Inflammatory macrophage treated with lipopolysaccharide for 4 hours (primary cell): ENCODE measurements around the gene CDCA4.

ENCODE experiments used
- DNase-seq: peaks from one replicate; pipeline ENCODE4 v3.0.0-alpha.2; 2020

Gene CDCA4

DNA sequence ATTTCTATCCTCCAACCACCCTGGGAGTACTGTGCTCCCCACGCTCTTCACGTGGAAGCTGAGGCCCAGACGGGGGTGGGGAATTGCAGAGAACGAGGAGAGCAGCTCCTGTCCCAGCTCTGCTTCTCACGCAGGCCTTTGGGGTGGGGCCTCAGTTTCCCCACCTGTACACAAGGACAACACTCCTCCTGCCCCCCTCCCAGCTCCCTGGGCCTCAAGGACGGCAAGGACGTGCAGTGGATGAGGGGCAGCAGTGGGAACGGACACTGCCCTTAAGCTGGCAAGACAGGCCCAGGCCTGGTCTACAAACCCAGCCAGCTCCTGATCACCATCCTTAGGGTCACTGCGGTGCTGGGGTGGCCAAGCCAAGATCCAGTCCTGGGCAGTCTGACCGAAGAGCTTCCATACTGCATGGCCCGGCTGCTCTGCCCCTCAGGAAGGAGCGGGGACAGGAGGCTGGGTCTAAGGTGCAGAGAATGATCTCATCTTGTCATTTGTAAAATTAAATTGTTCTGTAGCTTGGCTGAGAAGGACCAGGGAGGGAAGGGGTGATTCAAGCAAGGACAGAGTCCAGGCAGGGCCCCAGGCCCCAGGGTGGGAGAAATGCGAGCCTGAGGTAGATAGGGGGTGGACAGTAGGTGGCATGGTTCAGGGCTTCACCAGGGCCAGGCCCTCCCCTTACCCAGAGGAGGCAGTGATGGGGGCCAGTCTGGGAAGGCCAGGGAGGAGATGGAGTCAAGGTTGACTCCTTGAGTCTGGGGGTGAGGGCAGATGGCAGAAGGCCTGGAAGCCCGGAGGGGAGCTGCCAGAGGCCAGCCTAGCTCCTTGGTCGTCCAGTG, 36.6 kb downstream of the CDCA4 start:
- no peak for DNase-seq

DNA sequence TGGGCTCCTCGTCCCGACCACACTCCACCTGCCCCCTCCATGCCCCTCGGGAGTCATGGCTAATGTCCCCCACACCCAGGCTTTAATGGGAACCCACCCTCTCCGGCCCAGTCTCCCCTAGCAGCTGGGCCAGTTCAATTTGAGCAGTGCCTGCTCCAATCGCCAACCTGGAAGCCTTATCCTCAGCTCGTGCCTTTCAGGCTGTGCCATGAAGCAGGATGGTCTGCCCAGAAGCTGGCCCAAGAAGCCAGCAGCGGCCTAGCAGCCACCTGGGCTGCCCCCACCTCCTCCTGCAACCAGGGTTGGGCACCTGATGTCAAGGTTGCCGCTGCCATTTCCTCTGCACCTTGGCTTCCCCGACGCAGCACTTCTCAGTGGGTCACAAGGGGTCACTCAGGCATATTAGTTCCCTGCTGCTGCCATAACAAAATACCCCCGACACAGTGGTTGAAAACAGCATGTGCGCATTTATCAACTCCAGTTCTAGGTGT, 37.6 kb downstream of the CDCA4 start:
- DNase-seq = no peak

DNA sequence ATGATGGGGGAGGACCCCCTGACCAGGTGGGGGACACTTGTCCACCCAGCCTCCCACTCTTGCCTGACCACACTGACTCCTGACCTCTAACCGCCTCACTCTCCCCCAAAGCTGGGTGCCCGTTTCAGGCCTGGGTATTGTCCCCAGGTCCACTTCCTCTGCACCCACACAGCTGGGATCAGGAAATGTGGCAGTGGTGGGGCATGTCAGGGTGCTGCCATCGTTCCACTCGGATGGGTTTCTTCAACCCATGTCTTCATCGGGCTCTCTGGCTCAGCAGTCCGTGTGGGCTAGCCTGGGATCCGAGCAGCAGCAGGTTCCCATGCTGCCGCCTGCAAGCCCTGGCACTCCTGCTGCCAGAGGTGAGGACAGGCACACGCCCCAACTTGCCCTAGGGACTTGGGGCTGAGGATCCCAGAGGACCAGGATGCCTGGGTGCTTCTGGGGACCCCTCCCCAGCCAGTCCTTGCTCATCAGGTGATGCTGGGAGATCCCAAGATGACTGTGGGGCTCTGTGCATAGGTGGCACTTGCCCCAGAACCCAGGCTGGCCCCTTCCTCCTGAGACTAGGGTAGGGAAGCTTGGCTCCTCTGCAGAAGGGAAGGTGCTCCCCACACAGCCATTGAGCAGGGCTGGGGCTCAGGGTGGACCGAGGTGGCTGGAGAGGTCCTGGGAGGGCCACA, 38.2 kb downstream of the CDCA4 start:
- no peak for DNase-seq

GRCh38 chr14:104981699-104982541, 39.0 kb downstream of the CDCA4 start:
- no peak for DNase-seq

GRCh38 chr14:104980611-104981531, 40.0 kb downstream of the CDCA4 start:
- no peak for DNase-seq

GRCh38 chr14:104979758-104980610, 40.9 kb downstream of the CDCA4 start:
- DNase-seq = no peak

DNA sequence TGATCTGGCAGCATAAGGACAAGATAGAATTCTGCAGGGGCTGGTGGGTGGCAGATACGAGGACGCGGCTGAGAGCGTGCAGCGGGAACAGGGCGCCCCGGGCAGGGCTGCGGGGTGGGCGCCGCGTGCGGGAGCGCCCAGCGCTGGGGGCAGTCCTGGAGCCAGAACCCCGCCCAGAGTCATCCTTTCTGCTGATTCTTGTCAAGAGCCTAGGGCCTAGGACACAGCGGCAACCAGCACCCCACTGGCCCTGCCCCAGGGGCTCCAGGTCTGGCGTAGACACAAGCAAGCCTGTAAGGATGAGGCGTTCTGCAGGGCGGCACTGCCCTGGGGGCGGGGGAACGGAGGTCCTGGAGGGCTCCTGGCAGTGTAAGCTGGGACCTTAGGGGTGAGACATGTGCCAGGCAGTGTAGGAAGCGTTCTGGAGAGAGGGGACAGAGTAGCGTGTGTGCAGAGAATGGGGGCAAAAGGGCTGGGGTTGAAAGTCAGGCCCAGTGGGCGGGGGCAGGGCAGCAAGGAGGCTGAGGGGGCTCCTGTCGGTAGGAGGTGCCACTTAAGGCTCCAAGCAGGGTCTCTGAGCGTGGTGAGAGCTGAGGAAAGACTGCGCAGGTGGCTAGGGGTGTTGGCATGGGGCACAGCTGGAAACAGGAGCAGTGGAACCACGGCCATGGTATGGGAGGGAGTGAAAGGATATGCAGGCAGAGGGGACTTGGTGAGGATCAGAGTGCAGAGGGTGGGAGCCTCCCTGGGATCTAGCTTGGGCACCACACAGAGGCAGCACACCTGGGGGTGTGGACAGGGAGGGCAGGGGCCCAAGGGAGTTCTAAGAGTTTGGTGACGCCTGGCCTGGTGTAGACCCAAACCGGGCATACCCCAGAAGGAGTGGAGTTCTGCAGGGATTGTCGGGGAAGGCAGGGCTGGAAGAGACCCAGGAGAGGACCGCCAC, 41.9 kb downstream of the CDCA4 start:
- DNase-seq = no peak

- DNase-seq = peak; percentile 79
These were observed 42.9 kb downstream of the CDCA4 start, which contains the start of gene AHNAK2 for GRCh38 chr14:104977681-104978653. Gene AHNAK2, minus strand, starts transcription at chr14:104978374. Its CDS starts 137 bp downstream, at chr14:104978237.

GRCh38 chr14:104977008-104977680, 43.7 kb downstream of the CDCA4 start:
- DNase-seq = no peak

DNA sequence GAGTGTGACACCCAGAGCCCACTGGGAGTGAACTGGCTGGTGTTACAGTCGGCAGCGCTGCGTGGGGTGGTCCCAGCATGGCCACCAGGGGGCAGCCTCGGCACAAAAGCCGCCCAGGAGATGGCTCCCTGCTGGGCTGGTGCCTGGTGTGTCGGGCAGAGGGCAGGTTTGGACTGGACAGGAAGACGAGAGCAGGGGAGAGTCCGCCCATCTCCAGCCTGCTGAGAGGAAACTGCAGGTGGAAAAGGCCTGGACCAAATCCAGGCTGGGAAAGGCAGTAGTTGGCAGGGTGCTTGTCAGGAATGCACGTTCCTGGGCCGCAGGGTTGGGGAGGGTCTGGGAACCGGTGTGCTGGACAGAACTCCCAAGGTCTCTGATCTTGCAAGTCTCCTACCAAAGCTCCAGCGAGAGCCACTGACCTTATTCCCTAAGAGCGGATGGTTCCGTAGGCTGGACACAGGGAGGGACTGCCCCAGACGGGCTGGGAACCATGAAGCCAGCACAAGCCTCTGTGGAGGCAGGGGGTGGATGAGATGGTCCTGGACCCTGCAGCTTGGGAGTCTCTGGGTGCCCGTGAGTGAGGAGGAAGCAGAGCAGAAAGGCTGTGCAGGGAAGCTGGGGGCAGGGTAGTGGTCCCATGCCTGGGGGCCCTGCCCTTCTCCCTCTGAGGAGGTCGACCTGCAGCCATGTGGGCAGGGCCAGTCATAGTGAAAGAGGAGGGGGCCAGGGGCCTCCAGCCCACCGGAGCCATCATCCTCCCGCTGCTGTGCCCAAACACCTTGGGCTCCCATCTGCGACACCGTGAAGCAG, 44.5 kb downstream of the CDCA4 start:
- DNase-seq = peak; percentile 77

GRCh38 chr14:104975481-104976197, 45.2 kb downstream of the CDCA4 start:
- no peak for DNase-seq

GRCh38 chr14:104974665-104975390, 46.1 kb downstream of the CDCA4 start:
- no peak for DNase-seq

GRCh38 chr14:104974146-104974541, 46.7 kb downstream of the CDCA4 start:
- DNase-seq = no peak

DNA sequence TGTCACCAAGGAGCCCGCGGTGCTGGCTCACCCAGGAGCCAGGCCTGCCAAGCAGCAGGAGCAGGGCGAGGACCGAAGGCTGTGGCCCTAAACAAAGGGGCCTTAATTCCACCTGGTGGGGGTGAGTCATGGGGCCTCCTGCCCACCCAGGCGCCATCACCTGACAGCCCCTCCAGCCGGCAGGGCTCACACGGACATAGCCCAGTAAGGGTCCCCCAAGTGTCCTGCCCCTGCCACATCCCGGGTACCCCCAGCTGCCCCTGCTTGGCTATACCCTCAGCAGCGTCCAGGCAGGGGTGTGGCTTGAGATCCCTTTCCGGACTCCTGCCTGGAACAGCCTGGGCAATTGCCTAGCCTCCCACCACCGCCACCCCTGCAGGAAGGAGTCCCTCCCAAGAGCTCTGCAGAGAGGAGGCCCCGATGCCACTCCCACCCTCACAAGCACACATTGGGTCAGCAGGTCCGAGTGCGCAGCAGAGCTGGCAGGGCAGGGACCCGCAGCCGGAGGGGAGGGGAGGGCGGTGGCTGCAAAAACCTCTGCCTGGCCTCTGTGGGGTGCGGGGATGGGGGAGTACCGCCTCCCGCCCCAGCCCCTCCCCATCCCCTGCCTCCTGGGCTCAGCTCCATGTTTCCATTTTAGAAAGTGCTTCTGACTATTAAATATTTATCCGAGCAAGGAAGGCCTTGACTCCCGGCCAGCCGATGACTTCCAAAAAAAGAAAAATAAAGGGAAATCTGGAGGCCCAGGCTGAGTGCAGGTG, 47.3 kb downstream of the CDCA4 start:
- no peak for DNase-seq

- DNase-seq = no peak
These were observed 47.8 kb downstream of the CDCA4 start for GRCh38 chr14:104973135-104973384.
